Fibroblast of skin of abdomen (primary cell): ENCODE results near the gene ERAP2.
A peak's percentile ranks its signal among the peaks of the same experiment; 100 is the strongest.
"Not testable (repeated sequence)": the region's sequence is repeated elsewhere in the genome, so short reads cannot be mapped to it uniquely, and the experiment has no call there.

Experiments
- DNase-seq: peaks from one replicate; pipeline ENCODE4 v3.0.0-alpha.2; 2013

Gene ERAP2

DNA sequence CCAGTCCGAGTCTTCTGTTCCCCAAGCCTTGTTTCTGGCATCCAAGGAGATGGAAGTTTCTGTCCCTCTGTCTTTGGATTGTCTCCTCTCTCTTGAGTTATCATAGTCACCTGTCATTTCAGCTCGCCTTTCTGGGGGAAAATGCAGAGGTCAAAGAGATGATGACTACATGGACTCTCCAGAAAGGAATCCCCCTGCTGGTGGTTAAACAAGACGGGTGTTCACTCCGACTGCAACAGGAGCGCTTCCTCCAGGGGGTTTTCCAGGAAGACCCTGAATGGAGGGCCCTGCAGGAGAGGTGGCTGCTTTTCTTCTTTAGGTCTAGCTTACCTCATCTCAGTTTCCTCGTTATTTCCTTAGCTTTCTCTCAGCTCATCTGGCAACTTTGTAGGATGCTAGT lies 25.1 kb downstream of the ERAP2 start:
- DNase-seq = no peak

DNA sequence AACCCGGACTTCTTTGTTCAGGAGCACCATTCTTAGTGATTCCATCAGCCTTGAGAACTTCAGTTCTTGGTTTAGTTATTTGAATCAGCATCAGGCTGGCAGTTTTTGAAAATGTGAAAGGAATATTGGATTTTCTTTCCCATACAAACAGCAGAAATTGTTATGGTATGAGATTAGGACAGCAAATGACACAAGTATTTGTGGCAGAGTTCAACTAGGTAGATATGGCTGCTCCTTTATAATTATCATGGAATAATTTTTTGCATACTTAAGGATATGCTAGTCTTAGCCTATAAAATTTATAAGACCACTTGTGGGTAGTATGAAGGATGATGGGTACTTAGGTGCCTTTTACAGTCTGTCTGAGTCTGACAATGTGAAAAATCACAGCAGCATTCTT lies 25.5 kb downstream of the ERAP2 start:
- no peak for DNase-seq

DNA sequence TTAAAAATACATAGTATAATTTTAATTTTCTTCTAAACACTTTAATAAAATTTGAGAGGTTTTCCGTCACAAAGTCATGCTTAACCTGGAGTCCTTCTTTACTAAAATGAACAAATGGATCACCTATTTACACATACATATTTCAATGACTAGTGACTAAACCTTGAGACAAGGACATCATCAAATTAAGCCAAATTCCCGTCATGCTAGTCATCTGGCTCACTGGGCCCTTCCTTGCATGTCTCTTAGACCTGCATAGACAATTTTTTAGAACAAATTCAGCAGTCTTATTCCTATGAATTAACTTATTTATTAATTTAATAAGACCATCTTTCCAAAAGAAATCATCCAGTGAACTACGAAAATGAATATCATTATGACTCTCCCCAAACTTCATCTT lies 26.6 kb downstream of the ERAP2 start:
- DNase-seq = no peak

- no peak for DNase-seq
Observed at GRCh38 chr5:96903300-96903699, 27.0 kb downstream of the ERAP2 start.

DNA sequence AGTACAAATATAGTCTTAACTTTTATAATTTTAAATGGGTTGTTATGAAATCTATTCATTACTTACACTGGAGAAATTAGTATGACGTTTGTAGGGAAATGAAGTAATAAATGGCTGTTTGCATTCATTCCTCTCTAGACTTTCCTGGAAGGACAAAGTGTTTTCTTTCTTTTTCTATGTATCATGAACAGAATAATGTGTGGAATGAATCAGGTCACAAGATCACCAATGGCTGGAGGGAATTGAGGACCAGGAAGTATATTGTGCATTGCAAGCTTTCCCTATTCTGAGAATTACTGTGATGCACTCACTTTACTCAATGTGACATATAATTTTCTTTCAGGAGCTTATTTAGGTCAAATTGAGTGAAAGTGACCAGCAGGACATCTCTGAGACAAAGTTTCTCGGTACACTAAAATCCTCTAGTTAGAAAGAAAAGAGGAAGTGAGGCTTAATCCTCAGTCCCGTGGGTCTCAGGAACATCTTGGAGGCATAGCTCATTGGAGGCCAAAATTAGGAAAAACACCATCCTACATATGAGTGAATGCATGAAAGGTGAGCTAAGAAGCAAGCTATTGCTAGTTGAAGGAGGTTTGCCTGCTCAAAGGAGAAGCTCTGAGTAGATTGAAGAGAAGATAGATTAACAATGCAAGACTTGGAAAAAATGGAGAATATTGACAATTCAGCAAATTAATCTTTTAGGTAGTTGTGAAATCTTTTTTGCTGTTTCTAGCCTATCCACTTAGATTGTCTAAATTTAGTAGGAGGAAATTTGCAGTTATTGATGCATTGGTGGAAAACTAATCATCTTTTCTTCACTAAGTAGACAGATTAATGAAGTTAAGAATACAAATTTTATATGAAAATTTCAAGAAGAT lies 28.0 kb downstream of the ERAP2 start:
- DNase-seq = no peak

- DNase-seq = no peak
Observed at GRCh38 chr5:96905864-96906263, 29.6 kb downstream of the ERAP2 start.

DNA sequence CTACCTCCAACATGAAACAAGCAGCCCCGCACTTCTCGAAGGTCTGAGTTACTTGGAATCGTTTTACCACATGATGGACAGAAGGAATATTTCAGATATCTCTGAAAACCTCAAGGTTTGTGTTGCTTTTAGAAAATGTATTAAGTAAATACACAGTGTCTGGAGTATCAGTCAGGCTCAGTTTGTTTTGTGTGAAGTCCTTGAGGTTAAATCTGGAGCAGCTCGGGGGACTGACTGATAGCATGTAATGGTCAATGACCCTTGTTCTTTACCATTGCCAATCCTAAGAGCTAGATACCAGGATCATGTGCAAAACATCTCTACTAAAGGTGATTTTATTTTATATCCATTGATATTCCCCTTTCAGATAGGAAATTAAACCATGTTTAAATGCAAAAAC lies 32.7 kb downstream of the ERAP2 start:
- no peak for DNase-seq

GRCh38 chr5:96909435-96909834 lies 33.1 kb downstream of the ERAP2 start:
- no peak for DNase-seq

DNA sequence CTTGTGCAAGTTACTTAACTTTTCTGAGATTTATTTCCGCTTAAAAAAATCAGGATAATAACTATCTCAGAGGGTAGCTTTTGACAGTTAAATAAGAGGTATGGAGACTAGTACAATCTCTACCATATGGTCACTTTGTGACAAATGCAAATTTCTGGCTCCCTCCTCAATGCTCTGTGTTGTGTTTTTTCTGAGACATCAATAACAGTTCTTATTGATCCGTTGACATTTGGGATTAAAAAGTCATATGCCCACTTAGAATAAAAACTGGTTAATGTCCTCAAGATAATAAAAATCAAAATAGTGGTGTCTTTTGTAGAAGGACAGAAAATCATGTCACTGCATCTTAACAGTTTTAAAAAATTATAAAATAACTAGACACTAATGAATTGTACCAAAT lies 34.8 kb downstream of the ERAP2 start:
- no peak for DNase-seq

- no peak for DNase-seq
Observed at GRCh38 chr5:96913233-96913632, 36.9 kb downstream of the ERAP2 start.

GRCh38 chr5:96919754-96920197 lies 43.5 kb downstream of the ERAP2 start:
- DNase-seq = no peak

- no peak for DNase-seq
Observed at GRCh38 chr5:96920744-96921355, 44.5 kb downstream of the ERAP2 start.

DNA sequence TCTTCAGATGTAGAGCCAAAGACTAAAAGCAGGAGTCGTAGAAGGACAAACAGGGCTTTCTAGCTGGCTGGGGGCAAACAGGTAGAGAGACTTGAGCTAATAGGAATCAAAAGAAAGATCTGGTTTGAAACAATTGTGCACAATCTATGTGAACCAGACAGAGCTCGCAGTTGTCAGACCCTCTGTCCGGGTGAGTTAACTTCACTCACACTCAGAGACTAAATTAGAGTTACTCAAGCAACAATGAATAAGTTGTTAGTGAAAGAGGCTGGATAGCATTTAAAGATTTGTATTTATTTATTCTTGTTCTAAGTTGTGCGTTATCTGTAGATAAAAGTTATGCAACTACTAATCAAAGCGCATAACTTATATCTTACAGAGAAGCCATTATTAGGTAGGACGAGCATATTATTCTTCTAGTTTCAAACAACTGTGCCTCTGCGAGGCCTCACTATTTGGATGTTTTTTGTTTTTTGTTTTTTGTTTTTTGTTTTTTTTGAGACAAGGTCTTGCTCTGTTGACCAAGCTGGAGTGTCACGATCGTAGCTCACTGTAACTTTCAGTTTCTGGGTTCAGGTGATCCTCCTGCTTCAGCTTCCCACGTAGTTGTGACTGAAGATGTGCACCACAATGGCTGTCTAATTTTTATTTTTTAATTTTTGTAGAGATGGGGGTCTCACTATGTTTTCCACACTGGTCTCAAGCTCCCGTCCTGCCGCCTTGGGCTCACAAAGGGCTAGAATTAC lies 46.4 kb downstream of the ERAP2 start:
- no peak for DNase-seq

DNA sequence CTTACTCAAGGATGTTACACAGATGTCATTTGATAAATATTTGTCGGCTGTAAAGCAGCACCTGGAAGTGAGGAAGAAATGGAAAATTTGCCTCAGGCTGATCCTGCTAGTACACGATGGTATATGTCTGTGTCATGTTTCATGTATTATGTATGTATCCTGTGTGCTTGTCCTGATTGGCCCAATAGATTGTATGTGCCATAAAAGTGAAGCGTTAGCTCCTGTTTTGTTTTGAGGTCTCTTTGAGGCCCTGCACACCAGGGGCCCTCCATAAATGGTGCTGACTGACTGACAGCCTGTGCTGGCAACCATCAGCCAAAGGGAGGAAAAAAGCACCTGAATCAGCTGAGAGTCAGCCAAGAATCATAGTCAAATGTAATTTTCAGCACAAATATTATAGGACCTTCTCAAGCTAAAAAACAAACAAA lies 47.7 kb downstream of the ERAP2 start:
- no peak for DNase-seq

GRCh38 chr5:96926276-96926675 lies 50.0 kb downstream of the ERAP2 start:
- no peak for DNase-seq

- peak; percentile 24 for DNase-seq
Observed at GRCh38 chr5:96927008-96927407, 50.7 kb downstream of the ERAP2 start.

DNA sequence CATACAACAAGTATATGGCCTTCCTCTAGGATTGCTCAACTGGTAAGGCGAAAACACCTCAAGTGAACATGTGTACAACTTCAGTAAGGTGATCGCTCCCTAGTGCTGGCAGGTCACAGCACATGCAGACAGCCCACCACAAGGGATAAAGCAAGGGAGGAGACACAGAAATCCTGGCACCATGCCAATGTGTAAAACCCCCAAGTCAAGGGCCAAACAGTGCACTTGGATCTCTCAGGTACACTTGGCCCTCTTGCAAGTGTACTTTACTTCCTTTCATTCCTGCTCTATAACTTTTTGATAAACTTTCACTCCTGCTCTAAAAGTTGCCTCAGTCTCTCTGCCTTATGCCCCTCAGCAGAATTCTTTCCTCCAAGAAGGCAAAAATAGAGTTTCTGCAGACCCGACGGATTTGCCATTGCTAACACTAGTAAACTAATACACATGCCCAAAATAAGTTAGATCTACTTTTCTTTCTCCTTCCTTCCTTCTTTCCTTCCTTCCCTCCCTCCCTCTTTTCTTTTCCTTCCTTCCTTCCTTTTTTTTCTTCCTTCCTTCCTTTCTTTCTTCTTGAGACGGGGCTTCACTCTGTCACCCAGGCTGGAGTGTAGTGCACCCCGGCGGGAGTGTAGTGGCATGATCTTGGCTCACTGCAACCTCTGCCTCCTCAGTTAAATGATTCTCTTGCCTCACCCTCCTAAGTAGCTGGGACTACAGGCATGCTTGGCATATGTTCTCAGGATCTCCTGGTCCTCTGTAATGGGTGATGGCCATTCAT lies 52.8 kb downstream of the ERAP2 start:
- no peak for DNase-seq

DNA sequence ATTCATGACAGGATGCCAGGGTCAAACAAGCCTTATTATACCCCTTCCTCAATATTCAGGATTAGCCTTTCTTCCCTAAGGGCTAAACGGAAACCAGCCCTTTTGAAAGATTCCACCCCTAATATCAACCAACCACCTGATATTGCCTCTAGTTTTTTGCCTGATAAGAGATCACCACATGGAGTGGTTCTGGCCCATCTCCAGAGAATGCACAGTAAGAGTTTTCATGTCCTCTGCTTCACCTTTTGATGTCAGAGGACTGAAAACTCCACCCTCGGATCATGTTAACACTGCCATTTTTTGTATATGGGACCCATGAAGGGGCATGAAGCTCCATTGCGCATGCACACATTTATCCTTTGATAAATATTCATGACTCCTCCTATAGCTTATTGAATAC lies 53.8 kb downstream of the ERAP2 start:
- DNase-seq = no peak

- no peak for DNase-seq
Observed at GRCh38 chr5:96930589-96930988, 54.3 kb downstream of the ERAP2 start.

- not testable (repeated sequence) for DNase-seq
Observed at GRCh38 chr5:96931037-96931436, 54.7 kb downstream of the ERAP2 start.

DNA sequence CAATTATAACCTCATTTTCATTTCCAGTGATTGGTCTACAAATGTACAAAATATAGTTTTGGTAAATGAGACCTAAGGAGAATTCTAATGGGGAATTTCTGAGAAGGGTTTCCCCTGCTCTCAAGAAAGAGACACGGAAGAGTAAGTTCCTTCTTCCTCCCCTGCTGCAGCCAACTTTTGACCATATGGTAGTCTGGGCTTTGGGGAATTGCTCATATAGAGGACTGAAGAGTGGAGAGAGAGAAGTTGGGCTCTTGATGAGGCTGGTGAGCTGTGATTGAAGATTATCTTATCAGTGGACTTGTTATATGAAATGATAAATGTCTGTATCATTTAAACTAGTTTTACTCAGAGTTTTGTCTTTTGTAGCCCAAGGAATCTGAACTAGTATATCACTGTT lies 55.3 kb downstream of the ERAP2 start:
- DNase-seq = no peak

DNA sequence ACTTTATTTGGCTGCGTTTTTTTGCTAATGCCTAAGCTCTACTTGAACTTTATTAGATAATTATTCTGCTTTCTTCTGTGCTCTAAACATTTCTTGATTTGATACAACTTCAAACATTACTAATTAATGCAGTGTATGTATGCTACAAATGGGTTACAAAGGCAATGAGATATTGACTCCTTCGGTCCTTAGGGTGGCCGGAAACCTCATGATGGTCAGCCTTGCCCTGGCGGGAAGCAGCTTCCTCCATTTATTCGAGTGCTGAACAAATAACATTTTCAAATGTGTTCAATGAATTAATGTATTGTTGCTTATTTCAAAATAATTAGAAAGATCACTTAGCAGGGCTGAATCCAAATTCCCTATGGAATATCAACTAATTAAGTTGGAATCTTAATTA lies 55.7 kb downstream of the ERAP2 start:
- no peak for DNase-seq
